Neural cell (in vitro differentiated cells): ENCODE data around the gene FAT2. TPM values are rescaled to one million over a fixed set of nuclear protein-coding genes. Genes with fewer than 3 reads are reported as not detected.

Experiments used
- H2AFZ ChIP-seq: fragments of 200-600, 300-800 bp; sonication (generic), shearing (Covaris generic); 2 replicates; pipeline ENCODE4 v1.6.0; 2014; ENCODE audit warnings: low read depth, mild to moderate bottlenecking, antibody characterized with exemption, low read length, moderate library complexity
- H3F3A ChIP-seq: fragments of 200-600 bp; shearing (Covaris generic); 2 replicates; pipeline ENCODE4 v1.6.1; 2016; ENCODE audit warnings: mild to moderate bottlenecking, moderate library complexity, mixed read lengths, antibody characterized with exemption, low read length; ENCODE audit not compliant: insufficient read depth, poor library complexity, severe bottlenecking
- H3K27ac ChIP-seq: fragments of 200-600, 300-800 bp; sonication (generic), shearing (Covaris generic); 2 replicates; pipeline ENCODE4 v1.5.1; 2014; ENCODE audit warnings: mild to moderate bottlenecking, low read length, moderate library complexity
- H3K27me3 ChIP-seq: fragments of 300-800, 200-600 bp; sonication (generic), shearing (Covaris generic); 2 replicates; pipeline ENCODE4 v1.6.0; 2014; ENCODE audit warnings: mild to moderate bottlenecking, low read depth, low read length, moderate library complexity; ENCODE audit not compliant: insufficient read depth
- H3K36me3 ChIP-seq: fragments of 300-800, 200-600 bp; sonication (generic), shearing (Covaris generic); 2 replicates; pipeline ENCODE4 v1.5.1; 2014; ENCODE audit warnings: mild to moderate bottlenecking, antibody characterized with exemption, low read length, moderate library complexity; ENCODE audit not compliant: insufficient read depth
- H3K4me2 ChIP-seq: fragments of 300-800, 200-600 bp; sonication (generic), shearing (Covaris generic); 2 replicates; pipeline ENCODE4 v1.6.0; 2014; ENCODE audit warnings: mild to moderate bottlenecking, low read length
- H3K4me3 ChIP-seq: fragments of 300-800, 200-600 bp; sonication (generic), shearing (Covaris generic); 2 replicates; pipeline ENCODE4 v1.5.1; 2014; ENCODE audit warnings: mild to moderate bottlenecking, low read length, moderate library complexity
- H3K79me2 ChIP-seq: fragments of 200-600 bp; shearing (Covaris generic); replicated peaks from 2 replicates; pipeline ENCODE4 v1.6.0; 2014; ENCODE audit warnings: mild to moderate bottlenecking, low read length, moderate library complexity; ENCODE audit not compliant: insufficient read depth
- H3K9ac ChIP-seq: fragments of 300-800, 200-600 bp; sonication (generic), shearing (Covaris generic); 2 replicates; pipeline ENCODE4 v1.6.1; 2016; ENCODE audit warnings: mild to moderate bottlenecking, low read length, mixed read lengths
- H3K9me2 ChIP-seq: fragments of 200-600 bp; shearing (Covaris generic); 2 replicates; pipeline ENCODE4 v1.6.1; 2016; ENCODE audit warnings: mild to moderate bottlenecking, low read length, mixed read lengths; ENCODE audit not compliant: insufficient read depth
- H3K9me3 ChIP-seq: fragments of 200-600, 300-800 bp; sonication (generic), shearing (Covaris generic); 2 replicates; pipeline ENCODE4 v1.6.1; 2016; ENCODE audit warnings: mild to moderate bottlenecking, mixed run types, low read length, moderate library complexity, mixed read lengths
- H4K20me1 ChIP-seq: fragments of 200-600 bp; shearing (Covaris generic); 2 replicates; pipeline ENCODE4 v1.6.1; 2016; ENCODE audit warnings: mild to moderate bottlenecking, mixed run types; ENCODE audit not compliant: insufficient read depth
- EP300 ChIP-seq: fragments of 450-650 bp; conservative IDR thresholded peaks from 2 replicates; pipeline ENCODE4 v1.6.1; 2014; ENCODE audit warnings: antibody characterized with exemption, mild to moderate bottlenecking, moderate library complexity; ENCODE audit not compliant: poor library complexity, severe bottlenecking
- EZH2 ChIP-seq: fragments of 200-600, 300-800 bp; shearing (Covaris generic), sonication (generic); IDR thresholded peaks from 2 replicates; pipeline ENCODE4 v1.6.1; 2014; ENCODE audit warnings: antibody characterized with exemption, low read length, borderline replicate concordance, mild to moderate bottlenecking; ENCODE audit not compliant: insufficient read depth, poor library complexity, severe bottlenecking
- MXI1 ChIP-seq: fragments of 450-650 bp; conservative IDR thresholded peaks from 2 replicates; pipeline ENCODE4 v1.6.1; 2014; ENCODE audit warnings: antibody characterized with exemption, mild to moderate bottlenecking; ENCODE audit not compliant: poor library complexity, severe bottlenecking
- POLR2AphosphoS5 ChIP-seq: IDR thresholded peaks from 2 replicates; pipeline ENCODE4 v1.6.1; 2012
- RAD21 ChIP-seq: fragments of 450-650 bp; conservative IDR thresholded peaks from 2 replicates; pipeline ENCODE4 v1.6.1; 2014; ENCODE audit warnings: antibody characterized with exemption, mild to moderate bottlenecking, moderate library complexity
- SMC3 ChIP-seq: fragments of 450-650 bp; conservative IDR thresholded peaks from 2 replicates; pipeline ENCODE4 v1.6.1; 2014; ENCODE audit warnings: antibody characterized with exemption, mild to moderate bottlenecking, moderate library complexity; ENCODE audit not compliant: poor library complexity
- TAF1 ChIP-seq: IDR thresholded peaks from 2 replicates; pipeline ENCODE4 v1.6.1; 2012; ENCODE audit warnings: low read depth
- polyA plus RNA-seq: library from polyadenylated mRNA; depleted of rRNA; stranded (reverse); fragments of >200 nt; gene quantifications from 2 replicates; pipeline ENCODE4 v1.2.3, GENCODE V29; 2014
- TF ChIP-seq, protein P1 (sequence below): IDR thresholded peaks from 2 replicates; pipeline ENCODE4 v1.6.1; 2012; ENCODE audit warnings: borderline replicate concordance
- TF ChIP-seq, protein P2 (sequence below): fragments of 450-650 bp; IDR thresholded peaks from 2 replicates; pipeline ENCODE4 v1.5.1; 2014; ENCODE audit warnings: antibody characterized with exemption, mild to moderate bottlenecking, moderate library complexity; ENCODE audit not compliant: poor library complexity, severe bottlenecking

Gene FAT2
- polyA plus RNA-seq, 1 donor from 2014 or later: not detected

- Histone ChIP-seq H3K36me3 (no peaks in the 10 kb centered on the region), H3K4me2 (no peak overlapping the region), H3K79me2 (no peaks in the 10 kb centered on the region), H3K9me3 (no peaks in the 10 kb centered on the region), H3K27ac (no peak overlapping the region), H3F3A (no peaks in the 10 kb centered on the region), H3K27me3 (no peaks in the 10 kb centered on the region), H3K4me3 (no peak overlapping the region), H2AFZ (no peak overlapping the region), H3K9me2 (no peaks in the 10 kb centered on the region), H3K9ac (no peak overlapping the region), H4K20me1 (no peaks in the 10 kb centered on the region)
- TF ChIP-seq TAF1: no peak
- no peak for TF ChIP-seq EZH2
- no peak for TF ChIP-seq EP300
- no peak for TF ChIP-seq MXI1
- TF ChIP-seq RAD21: no peak
- TF ChIP-seq, protein P1, sequence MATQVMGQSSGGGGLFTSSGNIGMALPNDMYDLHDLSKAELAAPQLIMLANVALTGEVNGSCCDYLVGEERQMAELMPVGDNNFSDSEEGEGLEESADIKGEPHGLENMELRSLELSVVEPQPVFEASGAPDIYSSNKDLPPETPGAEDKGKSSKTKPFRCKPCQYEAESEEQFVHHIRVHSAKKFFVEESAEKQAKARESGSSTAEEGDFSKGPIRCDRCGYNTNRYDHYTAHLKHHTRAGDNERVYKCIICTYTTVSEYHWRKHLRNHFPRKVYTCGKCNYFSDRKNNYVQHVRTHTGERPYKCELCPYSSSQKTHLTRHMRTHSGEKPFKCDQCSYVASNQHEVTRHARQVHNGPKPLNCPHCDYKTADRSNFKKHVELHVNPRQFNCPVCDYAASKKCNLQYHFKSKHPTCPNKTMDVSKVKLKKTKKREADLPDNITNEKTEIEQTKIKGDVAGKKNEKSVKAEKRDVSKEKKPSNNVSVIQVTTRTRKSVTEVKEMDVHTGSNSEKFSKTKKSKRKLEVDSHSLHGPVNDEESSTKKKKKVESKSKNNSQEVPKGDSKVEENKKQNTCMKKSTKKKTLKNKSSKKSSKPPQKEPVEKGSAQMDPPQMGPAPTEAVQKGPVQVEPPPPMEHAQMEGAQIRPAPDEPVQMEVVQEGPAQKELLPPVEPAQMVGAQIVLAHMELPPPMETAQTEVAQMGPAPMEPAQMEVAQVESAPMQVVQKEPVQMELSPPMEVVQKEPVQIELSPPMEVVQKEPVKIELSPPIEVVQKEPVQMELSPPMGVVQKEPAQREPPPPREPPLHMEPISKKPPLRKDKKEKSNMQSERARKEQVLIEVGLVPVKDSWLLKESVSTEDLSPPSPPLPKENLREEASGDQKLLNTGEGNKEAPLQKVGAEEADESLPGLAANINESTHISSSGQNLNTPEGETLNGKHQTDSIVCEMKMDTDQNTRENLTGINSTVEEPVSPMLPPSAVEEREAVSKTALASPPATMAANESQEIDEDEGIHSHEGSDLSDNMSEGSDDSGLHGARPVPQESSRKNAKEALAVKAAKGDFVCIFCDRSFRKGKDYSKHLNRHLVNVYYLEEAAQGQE: no peak
- no peak for TF ChIP-seq SMC3
- TF ChIP-seq, protein P2, sequence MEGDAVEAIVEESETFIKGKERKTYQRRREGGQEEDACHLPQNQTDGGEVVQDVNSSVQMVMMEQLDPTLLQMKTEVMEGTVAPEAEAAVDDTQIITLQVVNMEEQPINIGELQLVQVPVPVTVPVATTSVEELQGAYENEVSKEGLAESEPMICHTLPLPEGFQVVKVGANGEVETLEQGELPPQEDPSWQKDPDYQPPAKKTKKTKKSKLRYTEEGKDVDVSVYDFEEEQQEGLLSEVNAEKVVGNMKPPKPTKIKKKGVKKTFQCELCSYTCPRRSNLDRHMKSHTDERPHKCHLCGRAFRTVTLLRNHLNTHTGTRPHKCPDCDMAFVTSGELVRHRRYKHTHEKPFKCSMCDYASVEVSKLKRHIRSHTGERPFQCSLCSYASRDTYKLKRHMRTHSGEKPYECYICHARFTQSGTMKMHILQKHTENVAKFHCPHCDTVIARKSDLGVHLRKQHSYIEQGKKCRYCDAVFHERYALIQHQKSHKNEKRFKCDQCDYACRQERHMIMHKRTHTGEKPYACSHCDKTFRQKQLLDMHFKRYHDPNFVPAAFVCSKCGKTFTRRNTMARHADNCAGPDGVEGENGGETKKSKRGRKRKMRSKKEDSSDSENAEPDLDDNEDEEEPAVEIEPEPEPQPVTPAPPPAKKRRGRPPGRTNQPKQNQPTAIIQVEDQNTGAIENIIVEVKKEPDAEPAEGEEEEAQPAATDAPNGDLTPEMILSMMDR: no peak
- no peak for TF ChIP-seq POLR2AphosphoS5
Measured at GRCh38 chr5:151581347-151581746, 9.8 kb downstream of the FAT2 start.

DNA sequence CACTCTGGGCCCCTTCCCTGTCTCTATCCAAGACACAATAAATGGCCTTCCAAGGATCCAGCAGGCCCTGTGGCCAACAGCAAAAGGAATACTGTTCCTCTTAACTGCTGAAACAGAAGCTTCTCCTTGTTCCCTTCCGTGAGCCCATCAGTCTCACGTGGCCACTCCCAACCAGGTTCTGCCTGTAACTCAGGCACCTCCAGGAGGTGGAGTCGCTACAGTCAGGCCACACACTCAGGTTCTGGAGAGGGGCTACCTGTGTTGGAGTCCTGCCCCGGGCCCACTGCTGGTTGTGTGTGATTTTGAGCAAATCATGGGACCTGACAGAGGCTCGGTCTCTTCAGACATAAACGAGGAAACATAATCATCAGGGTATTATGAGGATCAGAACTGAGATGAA lies 10.3 kb downstream of the FAT2 start:
- no peak overlapping the region for H3K9ac ChIP-seq
- H4K20me1 ChIP-seq: no peaks in the 10 kb centered on the region
- H3K4me2 ChIP-seq: no peak overlapping the region
- H3F3A ChIP-seq: no peaks in the 10 kb centered on the region
- no peak overlapping the region for H2AFZ ChIP-seq
- H3K36me3 ChIP-seq: no peaks in the 10 kb centered on the region
- H3K9me2 ChIP-seq: no peaks in the 10 kb centered on the region
- no peak overlapping the region for H3K27ac ChIP-seq
- TF ChIP-seq POLR2AphosphoS5: no peak
- no peak for TF ChIP-seq EP300
- TF ChIP-seq SMC3: no peak
- TF ChIP-seq, protein P1: no peak
- TF ChIP-seq EZH2: no peak
- no peak for TF ChIP-seq MXI1
- TF ChIP-seq, protein P2: no peak
- TF ChIP-seq TAF1: no peak
- no peak overlapping the region for H3K4me3 ChIP-seq
- H3K27me3 ChIP-seq: no peaks in the 10 kb centered on the region
- H3K9me3 ChIP-seq: no peaks in the 10 kb centered on the region
- H3K79me2 ChIP-seq: no peaks in the 10 kb centered on the region
